Activated T-cell treated with anti-CD3 and anti-CD28 coated beads, Interleukin-2, amount 50 U/mL, for 24 hours (primary cell): ENCODE data around the gene LRRC73.
A peak's percentile ranks its signal among the peaks of the same experiment; 100 is the strongest.

Experiments used
- DNase-seq: peaks from one replicate; pipeline ENCODE4 v3.0.0-alpha.2; 2020
- H3K27ac Mint-ChIP-seq: 2 replicates; pipeline ENCODE4 v1.8.0; 2020; ENCODE audit warnings: mild to moderate bottlenecking, mixed read lengths
- H3K27me3 Mint-ChIP-seq: 2 replicates; pipeline ENCODE4 v1.8.0; 2020; ENCODE audit warnings: mixed read lengths
- H3K36me3 Mint-ChIP-seq: 2 replicates; pipeline ENCODE4 v1.8.0; 2020; ENCODE audit warnings: low read depth, mixed read lengths
- H3K4me1 Mint-ChIP-seq: 2 replicates; pipeline ENCODE4 v1.8.0; 2020; ENCODE audit warnings: low read depth, mixed read lengths
- H3K4me3 Mint-ChIP-seq: 2 replicates; pipeline ENCODE4 v1.8.0; 2020; ENCODE audit warnings: mild to moderate bottlenecking, moderate library complexity, mixed read lengths
- H3K9me3 Mint-ChIP-seq: 2 replicates; pipeline ENCODE4 v1.8.0; 2020; ENCODE audit warnings: mixed read lengths

The LRRC73 gene

GRCh38 chr6:43492673-43493072 lies 17.5 kb downstream of the LRRC73 start:
- no peaks in the 10 kb centered on the region for H3K27me3 Mint-ChIP-seq
- no peaks in the 10 kb centered on the region for H3K9me3 Mint-ChIP-seq
- H3K4me1 Mint-ChIP-seq, result peaks cover 43% of the 10 kb centered on the region
- no peak overlapping the region for H3K27ac Mint-ChIP-seq
- H3K4me3 Mint-ChIP-seq, result no peak overlapping the region
- peaks cover 39% of the 10 kb centered on the region for H3K36me3 Mint-ChIP-seq
- no peak for DNase-seq

DNA sequence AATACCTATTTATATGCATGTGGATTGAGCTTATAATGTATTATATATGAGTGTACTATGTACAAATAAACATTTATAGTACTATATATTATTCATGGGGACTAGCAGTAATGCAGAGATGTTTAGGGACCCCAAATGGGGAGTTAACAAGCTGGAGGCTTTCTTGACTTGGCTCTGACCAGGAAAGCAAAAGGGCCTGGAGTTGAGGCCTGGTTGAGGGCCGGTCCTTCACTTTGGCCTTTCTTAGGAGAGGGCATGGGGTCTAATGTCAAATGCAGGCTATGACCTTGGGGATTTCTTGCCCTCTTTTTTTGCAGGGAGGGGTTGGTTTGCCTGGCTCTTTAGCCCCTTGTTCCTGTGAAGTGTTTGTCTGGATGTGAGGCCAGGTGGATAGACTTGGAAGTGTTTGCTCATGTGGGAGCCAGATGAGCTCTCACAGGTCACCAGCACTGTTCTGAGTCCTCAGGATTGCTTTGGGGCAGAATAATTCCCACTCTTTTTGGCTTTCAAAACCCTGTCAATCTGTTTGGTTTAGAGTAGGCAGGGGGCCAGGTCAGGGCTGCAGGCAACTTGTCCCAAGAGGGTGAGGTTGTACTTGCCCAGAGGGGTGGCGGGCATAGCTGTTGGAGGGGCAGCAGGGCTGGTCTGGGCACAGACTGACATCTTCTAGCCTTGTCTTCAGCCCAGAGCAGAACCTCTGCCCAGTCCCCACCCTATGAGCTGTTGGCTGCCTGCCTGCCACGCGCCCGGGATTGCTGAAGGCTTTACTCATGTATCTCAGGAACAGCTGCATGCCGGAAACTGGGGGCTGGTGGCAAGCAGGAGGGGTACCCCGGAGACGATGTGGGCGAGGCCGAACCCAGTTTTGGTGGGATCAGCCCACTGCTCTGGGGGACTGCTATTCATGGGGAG lies 18.1 kb downstream of the LRRC73 start:
- Mint-ChIP-seq H3K9me3 (no peaks in the 10 kb centered on the region), H3K4me1 (peaks cover 43% of the 10 kb centered on the region), H3K4me3 (no peak overlapping the region), H3K36me3 (peaks cover 39% of the 10 kb centered on the region), H3K27me3 (no peaks in the 10 kb centered on the region), H3K27ac (no peak overlapping the region)
- no peak for DNase-seq

GRCh38 chr6:43490523-43490939 lies 19.6 kb downstream of the LRRC73 start:
- H3K4me1 Mint-ChIP-seq, result peaks cover 40% of the 10 kb centered on the region
- H3K36me3 Mint-ChIP-seq, result peaks cover 46% of the 10 kb centered on the region

GRCh38 chr6:43489277-43490072 lies 20.7 kb downstream of the LRRC73 start:
- H3K9me3 Mint-ChIP-seq, result no peaks in the 10 kb centered on the region

More at GRCh38 chr6:43490523-43490939, 19.6 kb downstream of the LRRC73 start:
- Mint-ChIP-seq H3K9me3 (no peaks in the 10 kb centered on the region), H3K4me3 (no peak overlapping the region), H3K27me3 (no peaks in the 10 kb centered on the region), H3K27ac (no peak overlapping the region)
- no peak for DNase-seq

GRCh38 chr6:43488667-43489276 lies 21.4 kb downstream of the LRRC73 start:
- Mint-ChIP-seq H3K4me1 (peaks cover 23% of the 10 kb centered on the region), H3K36me3 (peaks cover 47% of the 10 kb centered on the region), H3K4me3 (no peak overlapping the region), H3K27ac (peak overlapping the region; percentile 51), H3K27me3 (no peaks in the 10 kb centered on the region), H3K9me3 (no peaks in the 10 kb centered on the region)
- no peak for DNase-seq

More at GRCh38 chr6:43489277-43490072, 20.7 kb downstream of the LRRC73 start:
- peaks cover 51% of the 10 kb centered on the region for H3K36me3 Mint-ChIP-seq
- H3K27me3 Mint-ChIP-seq, result no peaks in the 10 kb centered on the region
- H3K4me1 Mint-ChIP-seq, result peaks cover 30% of the 10 kb centered on the region
- H3K4me3 Mint-ChIP-seq, result no peak overlapping the region
- DNase-seq, result no peak
- peak overlapping the region; percentile 51 for H3K27ac Mint-ChIP-seq

GRCh38 chr6:43481591-43482236 lies 28.4 kb downstream of the LRRC73 start:
- no peak for DNase-seq
- H3K9me3 Mint-ChIP-seq, result no peaks in the 10 kb centered on the region
- H3K4me1 Mint-ChIP-seq, result peaks cover 52% of the 10 kb centered on the region
- peak overlapping the region; percentile 15 for H3K27ac Mint-ChIP-seq
- no peak overlapping the region for H3K4me3 Mint-ChIP-seq
- peaks cover 56% of the 10 kb centered on the region for H3K36me3 Mint-ChIP-seq
- H3K27me3 Mint-ChIP-seq, result no peaks in the 10 kb centered on the region

- Mint-ChIP-seq H3K4me3 (no peak overlapping the region), H3K9me3 (no peaks in the 10 kb centered on the region), H3K4me1 (peaks cover 55% of the 10 kb centered on the region), H3K36me3 (peaks cover 52% of the 10 kb centered on the region), H3K27ac (no peak overlapping the region), H3K27me3 (no peaks in the 10 kb centered on the region)
- DNase-seq, result no peak
Measured at GRCh38 chr6:43481075-43481474, 29.1 kb downstream of the LRRC73 start.

GRCh38 chr6:43478008-43478372 lies 32.2 kb downstream of the LRRC73 start:
- peak; percentile 37 for DNase-seq
- H3K4me3 Mint-ChIP-seq, result peak overlapping the region; percentile 95
- peaks cover 36% of the 10 kb centered on the region for H3K36me3 Mint-ChIP-seq
- no peaks in the 10 kb centered on the region for H3K9me3 Mint-ChIP-seq
- H3K27me3 Mint-ChIP-seq, result no peaks in the 10 kb centered on the region
- peak overlapping the region; percentile 91 for H3K27ac Mint-ChIP-seq
- H3K4me1 Mint-ChIP-seq, result peaks cover 50% of the 10 kb centered on the region

DNA sequence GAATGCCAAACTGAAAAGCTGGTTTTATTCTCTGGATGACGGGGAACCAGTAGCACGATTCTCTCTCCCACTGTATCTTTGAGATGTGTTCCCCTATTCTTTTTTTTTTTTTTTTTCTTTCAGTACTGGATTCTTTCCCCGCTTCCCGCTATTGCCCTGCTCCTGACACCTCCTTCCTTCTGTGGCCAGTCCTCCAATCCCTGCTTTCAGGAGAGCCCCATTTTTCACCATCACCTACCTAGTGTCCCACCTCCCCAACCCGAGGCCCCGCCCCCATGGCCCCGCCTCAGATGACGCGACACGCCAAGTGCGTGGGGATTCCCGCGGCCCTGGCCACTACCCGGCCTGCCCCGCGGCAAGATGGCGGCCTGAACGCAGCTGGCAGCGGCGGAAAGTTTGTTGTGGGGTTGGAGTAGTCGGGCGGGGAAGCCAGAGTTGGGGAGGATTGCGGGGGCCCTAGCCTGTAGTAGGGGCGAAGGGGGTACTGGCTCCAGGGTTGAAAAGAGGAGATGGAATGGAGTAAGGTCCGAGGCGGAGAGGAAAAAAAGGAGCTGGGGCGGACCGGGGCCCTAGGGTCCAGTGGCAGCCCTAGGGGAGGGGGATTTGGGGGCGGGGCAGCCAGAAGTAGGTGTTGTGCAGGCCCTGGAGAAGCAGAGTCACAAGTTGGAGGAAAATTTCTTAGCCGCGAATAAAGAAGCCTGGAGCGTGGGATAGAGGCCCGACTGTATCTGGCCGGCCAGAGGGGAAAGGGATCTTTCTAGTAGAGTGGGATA lies 32.7 kb downstream of the LRRC73 start, which contains the start of gene TJAP1:
Gene TJAP1, plus strand, starts transcription at position 336 of the 773 bp plus-strand sequence. CDS start 21,432 bp downstream, outside the sequence.
- Mint-ChIP-seq H3K9me3 (no peaks in the 10 kb centered on the region), H3K4me1 (peaks cover 48% of the 10 kb centered on the region), H3K36me3 (peaks cover 33% of the 10 kb centered on the region), H3K27me3 (no peaks in the 10 kb centered on the region), H3K27ac (peak within 1 kb of the TSS; percentile 91), H3K4me3 (peak within 1 kb of the TSS; percentile 95)
- peak; percentile 99 for DNase-seq

DNA sequence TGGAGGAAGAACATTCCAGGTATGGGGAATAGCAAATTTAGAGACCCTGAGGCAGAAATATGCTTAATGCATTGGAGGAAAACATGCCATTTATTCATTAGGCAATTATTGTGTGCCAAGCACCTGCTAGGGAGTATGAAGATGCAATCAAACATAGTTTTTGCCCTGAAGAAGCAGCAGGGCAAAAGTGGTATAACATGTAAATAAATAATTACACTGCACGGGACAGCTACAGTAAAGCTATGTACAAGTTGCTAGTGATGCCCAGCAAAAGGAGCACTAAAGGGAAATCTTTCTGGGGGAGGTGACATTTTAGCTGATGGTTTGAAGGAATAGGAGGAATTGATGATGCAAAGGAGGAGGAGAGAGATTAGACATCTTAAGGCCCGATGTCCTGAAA lies 33.4 kb downstream of the LRRC73 start:
- Mint-ChIP-seq H3K9me3 (no peaks in the 10 kb centered on the region), H3K36me3 (peaks cover 27% of the 10 kb centered on the region), H3K27ac (peak overlapping the region; percentile 91), H3K27me3 (no peaks in the 10 kb centered on the region), H3K4me3 (peak overlapping the region; percentile 95), H3K4me1 (peaks cover 42% of the 10 kb centered on the region)
- no peak for DNase-seq

DNA sequence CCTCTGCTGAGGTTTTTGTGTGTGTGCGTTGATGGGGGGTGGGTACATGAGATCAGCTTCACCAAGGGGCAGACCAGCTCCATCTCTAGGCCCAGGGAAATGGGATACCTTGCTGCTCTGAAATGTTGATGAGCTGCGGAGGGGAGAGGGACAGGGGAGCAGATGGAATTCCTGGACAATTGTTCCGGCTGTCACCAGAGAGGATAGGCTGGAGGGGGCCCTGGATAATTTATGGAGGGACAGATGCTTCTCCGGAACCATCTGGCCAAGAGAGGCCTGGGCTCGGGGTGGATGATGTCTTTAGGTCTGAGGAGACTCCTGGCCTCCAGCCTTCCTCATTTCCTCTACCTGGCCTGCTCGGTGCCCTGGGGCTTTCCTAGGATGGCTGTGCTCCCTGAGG lies 34.6 kb downstream of the LRRC73 start:
- Mint-ChIP-seq H3K36me3 (peaks cover 17% of the 10 kb centered on the region), H3K27me3 (peaks cover 3% of the 10 kb centered on the region), H3K4me3 (no peak overlapping the region), H3K9me3 (no peaks in the 10 kb centered on the region), H3K27ac (no peak overlapping the region), H3K4me1 (peaks cover 33% of the 10 kb centered on the region)
- no peak for DNase-seq

GRCh38 chr6:43472515-43472914 lies 37.6 kb downstream of the LRRC73 start:
- peaks cover 2% of the 10 kb centered on the region for H3K36me3 Mint-ChIP-seq
- no peak overlapping the region for H3K4me3 Mint-ChIP-seq
- H3K4me1 Mint-ChIP-seq, result peaks cover 9% of the 10 kb centered on the region
- no peak for DNase-seq
- H3K9me3 Mint-ChIP-seq, result no peaks in the 10 kb centered on the region
- H3K27ac Mint-ChIP-seq, result no peak overlapping the region
- peaks cover 24% of the 10 kb centered on the region for H3K27me3 Mint-ChIP-seq

DNA sequence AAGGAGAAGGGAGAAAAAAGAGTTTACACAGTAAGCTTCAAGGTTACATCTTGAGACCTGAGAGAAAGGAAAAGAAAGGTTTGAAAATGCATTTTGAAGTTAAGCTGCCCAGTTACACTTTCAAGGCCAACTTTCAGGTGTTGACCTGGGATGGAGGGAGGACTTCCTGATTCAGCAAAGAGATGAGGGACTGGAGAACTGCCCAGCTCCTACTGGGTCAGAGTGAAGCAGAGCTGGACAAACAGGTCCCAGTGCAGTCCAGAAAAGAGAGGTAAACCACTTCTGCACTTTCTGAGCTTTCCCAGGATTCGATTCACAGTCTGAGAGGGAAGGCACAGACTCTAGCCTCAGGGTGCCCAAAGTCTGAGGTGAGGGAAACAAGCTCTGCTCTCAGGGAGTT lies 38.7 kb downstream of the LRRC73 start:
- peaks cover 30% of the 10 kb centered on the region for H3K27me3 Mint-ChIP-seq
- H3K27ac Mint-ChIP-seq, result no peak overlapping the region
- DNase-seq, result no peak
- H3K4me3 Mint-ChIP-seq, result no peak overlapping the region
- no peaks in the 10 kb centered on the region for H3K4me1 Mint-ChIP-seq
- H3K9me3 Mint-ChIP-seq, result no peaks in the 10 kb centered on the region
- H3K36me3 Mint-ChIP-seq, result no peaks in the 10 kb centered on the region
